OCI-LY3 (cell line): ENCODE measurements around the gene DRG2.

Experiments used
- H2AFZ ChIP-seq: fragments of 200-600, 300-600 bp; shearing (Covaris generic); 2 replicates; pipeline ENCODE4 v1.6.0; 2014; ENCODE audit warnings: antibody characterized with exemption, low read depth, low read length
- H3K27ac ChIP-seq: fragments of 200-600, 300-600 bp; sonication (generic); 2 replicates; pipeline ENCODE4 v1.5.1; 2014; ENCODE audit warnings: mild to moderate bottlenecking, low read length, moderate library complexity, mixed read lengths
- H3K27me3 ChIP-seq: fragments of 200-600, 300-600 bp; sonication (generic); 2 replicates; pipeline ENCODE4 v1.6.1; 2014; ENCODE audit warnings: low read depth, low read length, mixed read lengths
- H3K36me3 ChIP-seq: fragments of 200-600, 300-600 bp; sonication (generic); replicated peaks from 2 replicates; pipeline ENCODE3; 2014; ENCODE audit warnings: low read depth, low read length, mixed read lengths
- H3K4me1 ChIP-seq: fragments of 300-600, 200-600 bp; sonication (generic); 2 replicates; pipeline ENCODE4 v1.6.1; 2014; ENCODE audit warnings: low read length, mixed read lengths
- H3K4me2 ChIP-seq: fragments of 200-600, 300-600 bp; sonication (generic); 2 replicates; pipeline ENCODE4 v1.6.1; 2014; ENCODE audit warnings: low read length, mixed read lengths
- H3K4me3 ChIP-seq: fragments of 300-600, 200-600 bp; sonication (generic); 2 replicates; pipeline ENCODE4 v1.5.1; 2014; ENCODE audit warnings: antibody characterized with exemption, mild to moderate bottlenecking, low read length, moderate library complexity
- H3K79me2 ChIP-seq: fragments of 300-600, 200-600 bp; shearing (Covaris generic); 2 replicates; pipeline ENCODE4 v1.6.1; 2014; ENCODE audit warnings: mild to moderate bottlenecking, low read length, mixed read lengths
- H3K9ac ChIP-seq: fragments of 300-600, 200-600 bp; shearing (Covaris generic); 2 replicates; pipeline ENCODE4 v1.6.0; 2014; ENCODE audit warnings: mild to moderate bottlenecking, low read length, moderate library complexity
- H3K9me3 ChIP-seq: fragments of 200-600, 300-600 bp; shearing (Covaris generic); 2 replicates; pipeline ENCODE4 v1.6.1; 2014; ENCODE audit warnings: low read length, mixed read lengths; ENCODE audit not compliant: insufficient read depth
- H4K20me1 ChIP-seq: fragments of 200-600, 300-600 bp; sonication (generic); 2 replicates; pipeline ENCODE4 v1.6.1; 2016; ENCODE audit warnings: low read length, mixed read lengths; ENCODE audit not compliant: insufficient read depth
- EZH2phosphoT487 ChIP-seq: fragments of 200-600 bp; shearing (Covaris generic); IDR thresholded peaks from 2 replicates; pipeline ENCODE4 v1.6.1; 2018; ENCODE audit warnings: antibody characterized with exemption, mixed run types, low read depth
- TF ChIP-seq, protein P1 (sequence below): fragments of 200-600, 300-600 bp; sonication (generic); IDR thresholded peaks from 2 replicates; pipeline ENCODE4 v1.5.1; 2014; ENCODE audit warnings: antibody characterized with exemption, low read length, low read depth

DRG2 gene

DNA sequence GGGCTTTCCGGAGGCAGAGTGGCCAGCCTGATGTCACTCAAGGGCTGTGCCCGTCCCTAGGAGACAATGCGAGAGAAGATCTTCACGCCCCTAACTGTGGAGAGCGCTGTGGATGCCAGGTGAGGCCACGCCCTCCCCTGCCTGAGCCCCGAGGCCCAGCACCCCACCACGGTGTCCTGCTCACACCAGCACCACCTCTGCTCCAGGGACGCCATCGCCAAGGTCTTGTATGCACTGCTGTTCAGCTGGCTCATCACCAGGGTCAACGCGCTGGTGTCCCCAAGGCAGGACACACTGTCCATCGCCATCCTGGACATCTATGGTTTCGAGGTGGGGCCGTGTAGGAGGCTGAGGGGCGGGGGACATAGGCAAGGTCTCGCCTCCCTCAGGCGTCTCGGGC is 48.6 kb downstream of the DRG2 start:
- H4K20me1 ChIP-seq = no peaks in the 10 kb centered on the region
- no peak overlapping the region for H3K4me3 ChIP-seq
- H3K79me2 ChIP-seq = no peaks in the 10 kb centered on the region
- no peaks in the 10 kb centered on the region for H3K36me3 ChIP-seq
- no peak overlapping the region for H2AFZ ChIP-seq
- H3K4me1 ChIP-seq = no peaks in the 10 kb centered on the region
- H3K9me3 ChIP-seq = no peaks in the 10 kb centered on the region
- no peak overlapping the region for H3K9ac ChIP-seq
- no peak for TF ChIP-seq EZH2phosphoT487
- TF ChIP-seq, protein P1, sequence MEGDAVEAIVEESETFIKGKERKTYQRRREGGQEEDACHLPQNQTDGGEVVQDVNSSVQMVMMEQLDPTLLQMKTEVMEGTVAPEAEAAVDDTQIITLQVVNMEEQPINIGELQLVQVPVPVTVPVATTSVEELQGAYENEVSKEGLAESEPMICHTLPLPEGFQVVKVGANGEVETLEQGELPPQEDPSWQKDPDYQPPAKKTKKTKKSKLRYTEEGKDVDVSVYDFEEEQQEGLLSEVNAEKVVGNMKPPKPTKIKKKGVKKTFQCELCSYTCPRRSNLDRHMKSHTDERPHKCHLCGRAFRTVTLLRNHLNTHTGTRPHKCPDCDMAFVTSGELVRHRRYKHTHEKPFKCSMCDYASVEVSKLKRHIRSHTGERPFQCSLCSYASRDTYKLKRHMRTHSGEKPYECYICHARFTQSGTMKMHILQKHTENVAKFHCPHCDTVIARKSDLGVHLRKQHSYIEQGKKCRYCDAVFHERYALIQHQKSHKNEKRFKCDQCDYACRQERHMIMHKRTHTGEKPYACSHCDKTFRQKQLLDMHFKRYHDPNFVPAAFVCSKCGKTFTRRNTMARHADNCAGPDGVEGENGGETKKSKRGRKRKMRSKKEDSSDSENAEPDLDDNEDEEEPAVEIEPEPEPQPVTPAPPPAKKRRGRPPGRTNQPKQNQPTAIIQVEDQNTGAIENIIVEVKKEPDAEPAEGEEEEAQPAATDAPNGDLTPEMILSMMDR = no peak
- H3K27me3 ChIP-seq = no peaks in the 10 kb centered on the region
- no peak overlapping the region for H3K4me2 ChIP-seq
- no peak overlapping the region for H3K27ac ChIP-seq

DNA sequence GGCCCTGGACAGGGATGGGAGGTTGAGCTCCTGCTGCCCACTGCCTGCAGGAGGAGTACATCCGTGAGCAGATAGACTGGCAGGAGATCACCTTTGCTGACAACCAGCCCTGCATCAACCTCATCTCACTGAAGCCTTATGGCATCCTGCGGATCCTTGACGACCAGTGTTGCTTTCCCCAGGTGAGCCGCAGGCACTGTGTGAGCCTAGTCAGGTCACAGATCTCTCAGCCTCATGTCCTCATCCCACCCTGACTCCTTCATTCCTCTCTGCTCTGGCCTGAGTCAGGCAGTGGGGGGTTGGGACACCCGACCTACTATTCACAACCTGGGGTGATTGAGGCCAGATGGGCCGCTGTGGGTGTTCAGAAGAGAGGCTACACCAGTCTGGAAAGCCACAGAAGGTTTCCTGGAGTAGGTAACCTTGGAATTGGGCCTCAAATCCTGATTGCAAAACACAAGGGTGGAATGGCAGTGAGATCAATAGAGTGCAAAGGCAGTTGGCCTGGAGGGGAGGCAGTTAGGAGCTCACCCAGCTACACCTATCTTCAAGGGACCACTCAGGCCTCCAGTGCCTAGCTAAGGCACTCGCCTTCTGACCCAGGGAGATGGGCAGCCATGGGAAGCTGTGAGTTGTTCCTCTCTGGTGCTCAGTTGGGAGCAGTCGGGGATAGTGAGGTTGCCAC is 50.5 kb downstream of the DRG2 start:
- Histone ChIP-seq H3K9ac (no peak overlapping the region), H4K20me1 (no peaks in the 10 kb centered on the region), H3K27me3 (no peaks in the 10 kb centered on the region), H3K4me3 (no peak overlapping the region), H3K4me2 (no peak overlapping the region), H2AFZ (no peak overlapping the region), H3K4me1 (no peaks in the 10 kb centered on the region), H3K79me2 (no peaks in the 10 kb centered on the region), H3K36me3 (no peaks in the 10 kb centered on the region), H3K9me3 (no peaks in the 10 kb centered on the region), H3K27ac (no peak overlapping the region)
- TF ChIP-seq, protein P1 = no peak
- TF ChIP-seq EZH2phosphoT487 = no peak

DNA sequence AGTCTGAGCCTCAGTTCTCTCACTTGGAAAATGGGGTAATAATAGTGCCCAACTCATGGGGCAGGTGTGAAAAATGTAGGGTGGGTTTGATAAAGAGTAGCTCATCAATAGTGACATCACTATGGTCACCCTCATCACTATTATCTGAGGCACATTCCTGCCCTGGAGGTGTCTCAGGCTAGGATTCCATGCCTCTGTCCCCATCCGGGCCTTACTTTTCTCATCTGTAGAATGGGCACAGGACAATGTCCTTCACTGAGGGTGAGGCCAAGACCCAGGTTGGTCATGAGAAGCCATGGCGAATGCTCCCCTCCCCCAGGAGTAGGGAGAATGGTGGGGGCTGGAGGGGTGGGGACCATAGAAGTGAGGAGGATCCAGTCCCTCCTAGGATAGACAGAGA is 51.3 kb downstream of the DRG2 start:
- no peaks in the 10 kb centered on the region for H4K20me1 ChIP-seq
- H3K27ac ChIP-seq = no peak overlapping the region
- no peak overlapping the region for H3K9ac ChIP-seq
- no peaks in the 10 kb centered on the region for H3K36me3 ChIP-seq
- no peak overlapping the region for H3K4me2 ChIP-seq
- H3K4me3 ChIP-seq = no peak overlapping the region
- no peaks in the 10 kb centered on the region for H3K79me2 ChIP-seq
- no peak overlapping the region for H2AFZ ChIP-seq
- H3K4me1 ChIP-seq = no peaks in the 10 kb centered on the region
- no peaks in the 10 kb centered on the region for H3K9me3 ChIP-seq
- H3K27me3 ChIP-seq = no peaks in the 10 kb centered on the region
- no peak for TF ChIP-seq EZH2phosphoT487
- TF ChIP-seq, protein P1 = no peak

GRCh38 chr17:18139498-18139897 is 51.8 kb downstream of the DRG2 start:
- no peaks in the 10 kb centered on the region for H3K9me3 ChIP-seq
- no peak overlapping the region for H3K4me2 ChIP-seq
- H4K20me1 ChIP-seq = no peaks in the 10 kb centered on the region
- no peak for TF ChIP-seq EZH2phosphoT487
- TF ChIP-seq, protein P1 = no peak
- no peak overlapping the region for H3K4me3 ChIP-seq
- H2AFZ ChIP-seq = no peak overlapping the region
- H3K9ac ChIP-seq = no peak overlapping the region
- H3K4me1 ChIP-seq = no peaks in the 10 kb centered on the region
- no peaks in the 10 kb centered on the region for H3K79me2 ChIP-seq
- no peak overlapping the region for H3K27ac ChIP-seq
- no peaks in the 10 kb centered on the region for H3K27me3 ChIP-seq
- no peaks in the 10 kb centered on the region for H3K36me3 ChIP-seq
